DMS 273 treated with DMSO at 0.1 percent for 48 hours (cell line): ENCODE measurements around the gene COL4A2.
A peak's percentile ranks its signal among the peaks of the same experiment; 100 is the strongest.

Source experiments
- DNase-seq: peaks from one replicate; lab custom pipeline; 2025; lab: John Stamatoyannopoulos, UW

The COL4A2 gene

GRCh38 chr13:110306960-110307766 lies at the start of gene COL4A2, which contains the start of gene COL4A1:
Gene COL4A2, plus strand, starts transcription at chr13:110307284. Its CDS starts 620 bp downstream, at chr13:110307904.
Gene COL4A1, minus strand, starts transcription at chr13:110307157. Its CDS starts 130 bp downstream, at chr13:110307027.
- DNase-seq, result peak; percentile 6

- no peak for DNase-seq
Measured at GRCh38 chr13:110257408-110257807, 49.7 kb upstream of the COL4A2 start.

- no peak for DNase-seq
Measured at GRCh38 chr13:110258876-110259631, 48.0 kb upstream of the COL4A2 start.

GRCh38 chr13:110259651-110260050 lies 47.4 kb upstream of the COL4A2 start:
- DNase-seq, result no peak

GRCh38 chr13:110261166-110262081 lies 45.7 kb upstream of the COL4A2 start:
- no peak for DNase-seq

- no peak for DNase-seq
Measured at GRCh38 chr13:110262082-110262436, 45.0 kb upstream of the COL4A2 start.

GRCh38 chr13:110262508-110263291 lies 44.4 kb upstream of the COL4A2 start:
- no peak for DNase-seq

- DNase-seq, result no peak
Measured at GRCh38 chr13:110263404-110263803, 43.7 kb upstream of the COL4A2 start.

- no peak for DNase-seq
Measured at GRCh38 chr13:110263888-110264287, 43.2 kb upstream of the COL4A2 start.

GRCh38 chr13:110264685-110265275 lies 42.3 kb upstream of the COL4A2 start:
- DNase-seq, result no peak

- no peak for DNase-seq
Measured at GRCh38 chr13:110265341-110265681, 41.8 kb upstream of the COL4A2 start.

GRCh38 chr13:110265682-110266430 lies 41.2 kb upstream of the COL4A2 start:
- DNase-seq, result no peak

GRCh38 chr13:110266431-110266809 lies 40.7 kb upstream of the COL4A2 start:
- no peak for DNase-seq

GRCh38 chr13:110266983-110267382 lies 40.1 kb upstream of the COL4A2 start:
- DNase-seq, result no peak

- DNase-seq, result no peak
Measured at GRCh38 chr13:110268061-110268460, 39.0 kb upstream of the COL4A2 start.

GRCh38 chr13:110268576-110269185 lies 38.4 kb upstream of the COL4A2 start:
- no peak for DNase-seq

GRCh38 chr13:110269509-110270185 lies 37.4 kb upstream of the COL4A2 start:
- no peak for DNase-seq

GRCh38 chr13:110270507-110270906 lies 36.6 kb upstream of the COL4A2 start:
- DNase-seq, result no peak

- DNase-seq, result no peak
Measured at GRCh38 chr13:110271313-110271712, 35.8 kb upstream of the COL4A2 start.
